Mesothelial cell of epicardium (in vitro differentiated cells): Measurements from ENCODE around the gene POLDIP2. TPM values are rescaled to one million over a fixed set of nuclear protein-coding genes. Genes with fewer than 3 reads are reported as not detected.

Source experiments
- DNase-seq, 2 experiments: peaks; one replicate each; pipeline ENCODE4 v3.0.0; 2021; ENCODE audit warnings: low spot score in 2 of 2; ENCODE audit not compliant: unreplicated experiment in 2 of 2
- H3K27ac Mint-ChIP-seq: 2 replicates; pipeline ENCODE4 v1.8.0; 2021; ENCODE audit warnings: mixed read lengths
- H3K27me3 Mint-ChIP-seq: 2 replicates; pipeline ENCODE4 v1.8.0; 2021; ENCODE audit warnings: low read depth, mixed read lengths
- H3K36me3 Mint-ChIP-seq: 2 replicates; pipeline ENCODE4 v1.8.0; 2021; ENCODE audit warnings: mixed read lengths
- H3K4me1 Mint-ChIP-seq: 2 replicates; pipeline ENCODE4 v1.8.0; 2021; ENCODE audit warnings: mixed read lengths
- H3K4me3 Mint-ChIP-seq: 2 replicates; pipeline ENCODE4 v1.8.0; 2021; ENCODE audit warnings: mild to moderate bottlenecking, moderate library complexity, mixed read lengths
- H3K9me3 Mint-ChIP-seq: 2 replicates; pipeline ENCODE4 v1.8.0; 2021; ENCODE audit warnings: mixed read lengths
- CTCF ChIP-seq: fragments of 200-600 bp; sonication (generic); IDR thresholded peaks from one replicate; pipeline ENCODE4 v1.5.0; 2021; ENCODE audit warnings: antibody characterized with exemption; ENCODE audit not compliant: unreplicated experiment
- microRNA-seq: library from miRNA; unstranded; fragments of <30 nt; microRNA quantifications from one replicate; pipeline ENCODE4 v1.2.0, GENCODE V29; 2021; ENCODE audit warnings: inconsistent platforms, mixed read lengths
- total RNA-seq: library from RNA; stranded (reverse); gene quantifications from 3 replicates; pipeline ENCODE4 v1.2.1, GENCODE V29; 2021

POLDIP2 gene
- total RNA-seq, 1 donor from 2014 or later = 60.9 TPM

- peaks cover 49% of the 10 kb centered on the region for H3K4me1 Mint-ChIP-seq
- H3K36me3 Mint-ChIP-seq = no peaks in the 10 kb centered on the region
- no peak for TF ChIP-seq CTCF
- H3K27ac Mint-ChIP-seq = no peak overlapping the region
- H3K4me3 Mint-ChIP-seq = peak overlapping the region; percentile 80
- H3K9me3 Mint-ChIP-seq = no peaks in the 10 kb centered on the region
- no peak for DNase-seq
- no peaks in the 10 kb centered on the region for H3K27me3 Mint-ChIP-seq
Measured at GRCh38 chr17:28317099-28317965, 40.0 kb downstream of the POLDIP2 start.

- Mint-ChIP-seq H3K9me3 (no peaks in the 10 kb centered on the region), H3K27ac (no peak overlapping the region), H3K27me3 (no peaks in the 10 kb centered on the region), H3K4me1 (peaks cover 43% of the 10 kb centered on the region), H3K36me3 (no peaks in the 10 kb centered on the region), H3K4me3 (no peak overlapping the region)
- DNase-seq = no peak
- TF ChIP-seq CTCF = no peak
Measured at GRCh38 chr17:28315846-28316705, 41.3 kb downstream of the POLDIP2 start.

- Mint-ChIP-seq H3K36me3 (no peaks in the 10 kb centered on the region), H3K27me3 (no peaks in the 10 kb centered on the region), H3K4me1 (peaks cover 28% of the 10 kb centered on the region), H3K9me3 (no peaks in the 10 kb centered on the region), H3K4me3 (no peak overlapping the region), H3K27ac (no peak overlapping the region)
- TF ChIP-seq CTCF = no peak
- no peak for DNase-seq
Measured at GRCh38 chr17:28313841-28314240, 43.5 kb downstream of the POLDIP2 start.

GRCh38 chr17:28306954-28307401, 50.3 kb downstream of the POLDIP2 start:
- no peaks in the 10 kb centered on the region for H3K4me1 Mint-ChIP-seq
- no peaks in the 10 kb centered on the region for H3K9me3 Mint-ChIP-seq
- no peaks in the 10 kb centered on the region for H3K27me3 Mint-ChIP-seq
- no peaks in the 10 kb centered on the region for H3K36me3 Mint-ChIP-seq
- H3K4me3 Mint-ChIP-seq = no peak overlapping the region
- DNase-seq = no peak
- no peak overlapping the region for H3K27ac Mint-ChIP-seq
- TF ChIP-seq CTCF = no peak

- no peaks in the 10 kb centered on the region for H3K27me3 Mint-ChIP-seq
- no peak for TF ChIP-seq CTCF
- no peak overlapping the region for H3K4me3 Mint-ChIP-seq
- peaks cover 8% of the 10 kb centered on the region for H3K4me1 Mint-ChIP-seq
- no peaks in the 10 kb centered on the region for H3K9me3 Mint-ChIP-seq
- no peaks in the 10 kb centered on the region for H3K36me3 Mint-ChIP-seq
- H3K27ac Mint-ChIP-seq = no peak overlapping the region
- DNase-seq = no peak
Measured at GRCh38 chr17:28298449-28298848, 58.9 kb downstream of the POLDIP2 start.

Small RNAs within 50 kb of the gene (microRNA-seq; reads per million reads assigned to microRNA genes)
- gene MIR4723 = 2.1 reads per million

Other genes with a start within 250 kb of the POLDIP2 start
- 43.0 to 45.5 TPM (median 43.3 TPM) in 3 replicates for gene TMEM97, start 38.3 kb downstream of the POLDIP2 start, total RNA-seq
- 36.7 to 40.2 TPM (median 39.8 TPM) in 3 replicates for gene IFT20, start 22.1 kb downstream of the POLDIP2 start, total RNA-seq
- gene TNFAIP1, start 21.8 kb downstream of the POLDIP2 start, total RNA-seq = 35.8 to 41.8 TPM (median 37.6 TPM) in 3 replicates
- gene SEBOX, start 7.7 kb upstream of the POLDIP2 start, total RNA-seq = not detected in 3 replicates
- gene VTN, start 12.8 kb upstream of the POLDIP2 start, total RNA-seq = 0.47 to 0.51 TPM (median 0.50 TPM) in 3 replicates
- 17.3 to 19.0 TPM (median 17.3 TPM) in 3 replicates for gene SARM1, start 14.2 kb upstream of the POLDIP2 start, total RNA-seq
- gene SLC46A1, start 48.7 kb upstream of the POLDIP2 start, total RNA-seq = 13.3 to 15.2 TPM (median 13.5 TPM) in 3 replicates
- gene SLC13A2, start 116.1 kb upstream of the POLDIP2 start, total RNA-seq = not detected in 3 replicates
- 0.34 to 0.42 TPM (median 0.34 TPM) in 3 replicates for gene FOXN1, start 148.8 kb upstream of the POLDIP2 start, total RNA-seq
- 61.0 to 66.2 TPM (median 61.2 TPM) in 3 replicates for gene UNC119, start 195.1 kb upstream of the POLDIP2 start, total RNA-seq
- 75.2 to 80.7 TPM (median 78.7 TPM) in 3 replicates for gene PIGS, start 214.0 kb upstream of the POLDIP2 start, total RNA-seq
- 22.6 to 24.6 TPM (median 22.6 TPM) in 3 replicates for gene ALDOC, start 219.4 kb upstream of the POLDIP2 start, total RNA-seq
- gene SPAG5, start 241.5 kb upstream of the POLDIP2 start, total RNA-seq = 32.1 to 45.2 TPM (median 42.0 TPM) in 3 replicates